Glomerular visceral epithelial cell (primary cell): Measurements from ENCODE around the gene EHD3.
A peak's percentile ranks its signal among the peaks of the same experiment; 100 is the strongest.

ENCODE experiments used
- DNase-seq: peaks from one replicate; pipeline ENCODE4 v3.0.0-alpha.2; 2016; ENCODE audit errors: extremely low spot score

The EHD3 gene

DNA sequence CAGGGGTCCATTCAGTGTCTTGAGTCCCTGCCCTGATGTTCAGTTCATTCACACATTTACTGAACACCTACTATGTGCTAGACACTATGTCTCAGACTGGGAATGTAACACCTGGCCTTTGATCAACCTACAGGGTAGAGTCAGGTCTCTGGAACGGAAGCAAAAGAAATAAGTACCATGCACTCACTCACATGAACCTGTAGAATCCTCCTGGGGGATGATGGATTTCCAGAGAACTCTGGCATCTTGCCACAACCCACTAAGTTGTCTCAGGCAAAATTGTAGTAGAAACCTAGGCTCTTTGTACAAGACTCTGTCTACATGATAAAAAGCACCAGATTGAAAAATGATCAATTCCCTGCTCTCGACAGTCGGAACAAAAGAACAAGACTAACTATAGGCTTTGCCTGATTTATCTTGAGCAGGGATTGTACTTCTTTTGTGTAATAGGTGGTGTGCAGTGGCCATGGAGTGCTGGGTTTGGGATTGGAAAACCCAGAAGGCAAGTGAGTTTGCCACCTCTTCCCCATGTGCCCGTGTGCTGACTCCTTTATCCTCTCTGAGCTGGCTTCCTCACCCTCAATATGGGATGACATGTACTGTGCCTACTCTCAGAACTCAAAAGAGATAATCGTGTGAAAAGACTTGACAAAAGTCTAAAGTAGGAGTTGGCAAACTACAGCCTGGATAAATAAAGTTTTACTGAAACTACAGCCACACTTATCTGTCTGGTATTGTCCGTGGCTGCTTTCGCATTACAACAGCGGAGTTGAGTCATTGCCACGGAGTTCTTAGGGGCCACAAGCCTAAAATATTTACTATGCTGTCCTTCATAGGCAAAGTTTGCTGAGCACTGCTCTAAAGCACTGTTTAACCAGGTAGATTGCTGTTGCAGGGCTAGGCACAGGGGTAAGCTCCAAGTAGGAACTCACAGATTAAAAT, 21.0 kb upstream of the EHD3 start:
- DNase-seq = no peak

DNA sequence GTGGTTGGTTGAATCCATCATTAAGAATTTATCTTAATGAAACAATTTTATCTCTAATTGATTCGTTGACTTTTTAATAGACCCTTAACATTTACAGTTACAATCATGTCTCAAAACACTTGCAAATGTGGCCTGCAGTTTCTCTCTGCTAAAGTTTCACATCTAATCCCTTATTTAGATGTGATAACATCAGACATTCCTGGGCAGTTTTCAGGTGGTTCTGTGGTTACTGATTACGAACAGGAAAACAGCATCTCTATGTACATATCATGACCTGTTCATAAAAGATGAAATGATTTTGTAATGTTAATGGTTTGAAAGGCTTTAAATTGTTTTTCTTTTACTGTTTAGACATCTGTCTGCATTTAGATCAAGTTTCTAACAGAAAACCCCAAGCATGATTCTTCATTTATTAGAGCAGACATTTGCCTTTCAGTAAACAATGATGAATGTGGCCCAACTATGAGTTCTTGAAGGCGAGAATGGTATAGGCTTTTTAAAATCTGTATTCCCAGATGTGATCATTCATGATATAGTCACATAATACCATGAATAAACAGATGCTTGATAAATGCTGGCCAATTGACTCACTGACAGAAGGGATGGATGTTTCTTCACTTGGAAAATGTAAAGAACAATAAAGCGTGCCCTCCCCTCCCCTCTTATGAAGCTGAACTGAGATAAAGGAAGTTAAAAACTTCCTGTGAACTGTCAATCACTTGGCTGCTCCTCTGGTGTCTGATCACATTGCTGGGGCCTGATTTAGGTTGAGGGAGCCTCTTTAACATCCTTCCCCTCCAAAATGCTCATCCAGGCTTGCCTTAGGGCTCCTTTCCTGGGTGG, 20.1 kb upstream of the EHD3 start:
- no peak for DNase-seq

DNA sequence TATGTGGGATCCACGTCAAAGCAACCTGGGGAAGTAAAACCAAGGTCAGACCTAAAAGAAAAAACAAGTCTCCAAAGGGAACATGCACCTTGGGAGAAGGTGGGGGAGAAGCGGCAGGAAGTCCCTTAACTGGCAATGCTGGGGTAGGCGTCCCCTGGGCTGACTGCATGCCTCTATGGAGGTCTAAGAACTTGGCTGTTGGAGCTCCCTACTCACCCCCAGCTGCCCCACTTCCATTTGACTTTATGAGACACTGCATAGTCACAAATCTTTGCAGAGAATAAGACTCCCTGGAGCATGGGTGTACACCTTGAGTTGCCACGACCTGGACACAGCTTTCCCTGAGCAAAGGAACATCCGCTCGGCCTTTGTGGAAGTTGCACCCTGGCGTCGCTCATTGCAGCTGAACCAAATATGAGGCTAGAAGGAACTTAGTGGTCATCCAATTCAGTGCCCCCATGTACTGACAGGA, 19.5 kb upstream of the EHD3 start:
- no peak for DNase-seq

DNA sequence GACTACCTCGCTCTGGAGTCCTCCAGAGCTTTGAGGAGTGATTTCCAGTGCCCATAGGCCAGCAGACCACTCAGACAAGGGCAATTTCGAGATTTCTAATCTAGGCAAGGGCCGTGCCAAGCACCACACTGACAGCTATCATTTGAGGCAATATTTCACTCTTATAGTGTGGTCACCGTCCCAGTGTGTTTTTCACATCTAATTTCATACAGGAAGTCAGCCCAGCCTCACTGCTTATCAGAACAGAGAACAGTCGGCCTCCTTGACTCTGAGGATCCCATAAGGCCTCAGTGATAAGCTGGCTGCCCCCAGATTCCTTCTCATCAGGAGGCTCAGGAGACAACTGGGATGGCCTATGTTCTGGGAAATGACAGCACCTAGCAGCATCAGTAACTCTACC, 17.2 kb upstream of the EHD3 start:
- no peak for DNase-seq

DNA sequence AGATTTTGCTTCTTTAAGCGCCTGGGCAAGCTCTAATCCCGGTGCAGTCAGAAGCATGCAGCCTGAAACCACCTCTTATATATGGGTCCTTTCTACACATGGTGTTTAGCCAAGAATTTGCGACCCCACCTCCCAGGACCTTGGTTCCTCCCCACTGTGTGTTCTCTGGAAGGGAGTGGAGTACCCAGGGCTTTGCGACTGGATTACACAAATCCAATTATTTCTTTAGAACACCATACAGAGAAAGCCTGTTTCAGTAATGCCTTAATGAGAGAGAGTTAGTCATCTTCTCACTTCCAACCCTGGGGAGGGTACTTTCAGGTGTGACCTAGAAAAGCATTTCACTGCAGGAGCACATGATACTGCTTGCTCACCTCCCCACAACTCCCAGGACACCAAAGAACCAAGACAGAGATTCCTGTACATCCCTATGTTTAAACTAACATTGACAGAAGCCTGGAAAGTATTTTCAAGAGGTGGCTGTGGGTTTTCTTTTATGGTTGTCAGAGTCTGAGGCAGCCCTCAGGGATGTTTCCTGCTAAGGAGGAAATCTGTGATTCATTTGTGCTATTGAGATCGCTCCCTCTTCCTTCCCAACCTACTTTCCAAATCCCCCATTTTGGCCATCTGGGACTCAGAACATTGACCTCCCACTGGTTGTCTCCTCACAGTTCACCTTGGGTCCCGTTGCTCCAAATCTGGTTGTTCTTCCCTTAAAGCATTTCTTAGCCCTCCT, 16.3 kb upstream of the EHD3 start, which contains the start of gene CAPN14:
Gene CAPN14, minus strand, starts transcription at position 51 of the 736 bp plus-strand sequence. CDS start 12,068 bp downstream, outside the sequence.
- DNase-seq = no peak

DNA sequence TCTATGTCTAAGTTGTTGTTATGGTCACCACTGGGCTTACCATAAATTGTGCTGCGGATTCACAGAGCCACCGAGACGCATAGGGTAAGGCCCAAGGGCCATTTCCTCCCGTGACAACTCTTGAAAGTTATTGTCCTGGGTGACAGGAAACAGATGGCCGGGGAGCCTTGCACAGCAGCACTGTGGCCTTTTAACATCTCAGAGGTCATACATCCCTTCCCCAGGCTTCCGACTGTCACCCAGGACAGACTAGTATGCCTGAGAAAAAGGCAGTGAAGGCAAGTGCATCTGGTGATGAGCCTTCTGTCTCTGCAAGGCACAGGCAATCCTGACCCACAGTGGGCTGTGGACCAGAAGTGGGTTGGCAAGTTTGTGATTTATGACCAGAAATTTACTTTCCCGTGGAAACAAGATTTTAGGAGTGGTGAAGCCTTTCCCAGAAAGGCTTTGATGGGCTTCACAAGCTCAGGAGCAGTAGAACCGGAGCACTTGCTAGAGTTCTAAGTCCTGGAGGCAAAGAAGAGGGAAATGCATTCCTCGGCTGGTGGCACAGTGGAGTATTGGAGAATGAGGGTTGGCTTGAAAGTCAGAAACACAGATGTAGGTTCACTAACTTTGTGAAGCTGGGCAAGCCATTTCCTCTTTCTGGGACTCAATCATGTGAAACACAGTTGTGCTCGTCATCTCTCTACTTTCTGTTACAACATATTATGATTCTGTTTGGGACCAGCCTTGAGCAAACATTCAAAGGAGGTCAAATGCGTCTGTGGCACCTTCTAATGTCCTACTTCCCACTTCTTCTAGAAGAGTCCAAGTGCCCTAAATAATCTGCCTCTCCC, 14.6 kb upstream of the EHD3 start:
- no peak for DNase-seq

DNA sequence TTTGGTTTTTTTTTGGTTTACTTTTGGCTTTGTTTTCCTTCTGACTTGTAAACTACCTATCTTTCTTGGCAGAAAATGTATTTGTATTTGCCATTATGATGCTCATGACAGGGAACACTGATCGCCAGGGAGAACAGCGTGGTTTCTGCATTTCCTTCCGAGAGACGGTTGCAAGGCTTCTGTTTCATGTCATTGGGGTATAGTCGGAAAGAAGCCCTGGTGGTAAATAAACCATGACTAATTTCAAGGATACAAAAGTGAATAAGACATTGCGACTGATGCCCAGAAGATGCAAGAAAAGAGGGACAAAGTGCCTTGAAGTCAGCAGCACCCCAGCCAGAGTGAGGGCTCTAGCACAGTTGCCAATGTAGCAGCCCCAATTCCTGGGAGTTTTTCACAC, 12.4 kb upstream of the EHD3 start:
- no peak for DNase-seq

DNA sequence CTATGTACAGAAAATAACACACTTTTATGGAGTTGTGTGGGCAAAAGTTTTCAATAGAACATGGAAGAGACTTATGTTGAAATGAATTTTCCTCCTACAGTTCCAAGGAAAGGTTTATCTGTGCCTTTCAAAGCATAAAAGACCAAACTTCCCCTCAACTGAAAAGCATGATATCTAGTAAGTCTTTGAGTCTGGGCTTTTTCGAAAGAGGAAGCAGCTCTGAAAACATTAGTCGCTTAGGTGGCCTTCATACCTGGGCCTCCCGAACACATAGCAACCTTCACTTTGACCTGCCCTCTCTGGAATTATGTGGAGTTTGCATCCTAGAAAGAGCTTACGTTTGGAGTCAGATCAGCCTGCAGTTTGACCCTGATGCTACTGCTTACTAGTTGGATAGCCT, 11.9 kb upstream of the EHD3 start:
- DNase-seq = no peak

DNA sequence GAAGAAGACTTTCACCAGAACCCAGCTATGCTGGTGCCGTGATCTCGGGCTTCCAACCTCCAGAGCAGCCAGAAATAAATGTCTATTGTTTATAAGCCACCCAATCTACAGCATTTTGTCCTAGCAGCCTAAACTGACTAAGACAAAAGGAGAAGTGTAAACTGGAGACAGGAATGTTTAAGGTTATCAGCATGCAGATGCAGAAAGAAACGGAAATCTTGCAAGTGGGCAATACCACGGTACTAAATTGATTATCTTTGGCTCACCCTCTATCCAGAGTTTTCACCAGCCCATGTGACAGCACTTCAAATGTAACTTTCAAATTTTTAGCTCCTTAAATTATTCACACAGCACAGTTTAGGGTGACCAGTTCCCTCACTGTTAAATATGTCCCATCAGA, 10.9 kb upstream of the EHD3 start:
- no peak for DNase-seq

DNA sequence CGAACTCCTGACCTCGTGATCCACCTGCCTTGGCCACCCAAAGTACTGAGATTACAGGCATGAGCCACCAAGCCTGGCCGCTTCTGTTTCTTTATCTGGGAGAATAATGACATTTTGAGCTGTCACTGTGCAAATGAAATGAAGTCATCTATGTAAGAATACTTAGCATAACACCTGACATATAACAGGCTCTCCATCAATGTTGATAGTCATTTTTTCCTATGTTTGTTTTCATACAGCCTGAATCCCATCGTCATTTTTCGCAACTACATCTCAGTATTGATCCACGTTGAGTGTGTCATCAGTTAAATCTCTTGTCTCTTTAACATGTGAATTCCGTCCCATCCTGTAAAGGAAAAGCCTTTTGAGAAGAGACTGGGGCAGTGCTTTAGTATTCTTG, 10.2 kb upstream of the EHD3 start:
- DNase-seq = no peak

DNA sequence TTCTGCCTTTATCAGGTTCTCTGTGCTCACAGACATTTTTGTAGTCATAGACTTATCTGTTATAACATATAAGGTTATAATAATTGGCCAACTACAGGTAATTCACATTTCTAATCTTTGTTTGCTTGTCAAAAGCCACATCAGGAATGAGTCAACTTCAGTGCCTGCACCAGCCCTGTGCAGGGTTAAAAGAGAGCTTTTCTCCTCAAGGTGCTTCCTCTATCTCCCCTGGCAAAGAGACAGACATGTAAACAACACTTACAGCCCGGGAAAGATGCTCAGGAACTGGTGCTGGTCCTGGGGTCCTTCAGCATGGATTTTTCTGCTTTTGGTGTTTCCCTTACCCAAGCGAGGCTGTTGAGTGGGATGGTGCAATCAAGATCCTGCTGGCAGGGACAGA, 7.7 kb upstream of the EHD3 start:
- DNase-seq = no peak

DNA sequence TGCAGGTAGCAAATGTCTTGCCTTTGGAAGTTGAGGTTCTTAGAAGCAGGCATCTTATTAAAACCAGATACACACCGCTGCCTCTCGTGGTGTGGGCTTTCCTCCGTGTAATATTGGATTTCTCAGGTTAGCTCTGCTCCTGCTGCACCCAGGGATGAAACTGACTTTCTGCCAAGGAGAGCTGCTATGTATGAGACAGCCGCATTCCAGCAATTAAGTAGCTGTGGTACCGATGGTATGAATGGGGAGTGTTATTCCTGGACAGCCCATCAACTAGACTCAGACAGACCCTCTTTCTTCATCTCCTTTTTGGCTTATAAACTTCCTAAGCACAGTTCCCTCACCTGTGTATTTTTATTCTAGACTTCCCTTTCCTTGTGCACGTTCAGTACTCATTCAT, 6.8 kb upstream of the EHD3 start:
- DNase-seq = no peak

DNA sequence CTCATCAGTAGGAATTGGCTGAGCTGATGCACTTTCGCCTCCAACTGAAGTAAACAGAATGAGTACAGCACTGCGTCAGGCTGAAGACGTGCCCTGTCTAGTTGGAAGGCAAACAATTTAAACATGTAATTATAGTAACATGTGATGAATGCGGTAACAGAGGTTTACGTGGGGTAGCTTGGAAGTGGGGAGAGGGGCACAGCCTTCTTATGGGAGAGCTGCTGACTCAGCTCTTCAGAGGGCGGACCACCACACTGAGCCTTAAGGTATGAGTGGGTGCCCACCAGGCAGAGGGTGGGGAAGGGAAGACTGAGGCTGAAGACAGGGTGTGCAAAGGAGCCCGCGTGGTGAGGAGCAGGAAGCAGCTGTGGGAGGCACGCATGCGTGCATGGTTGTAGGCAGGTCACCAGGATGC, 6.2 kb upstream of the EHD3 start:
- DNase-seq = no peak

DNA sequence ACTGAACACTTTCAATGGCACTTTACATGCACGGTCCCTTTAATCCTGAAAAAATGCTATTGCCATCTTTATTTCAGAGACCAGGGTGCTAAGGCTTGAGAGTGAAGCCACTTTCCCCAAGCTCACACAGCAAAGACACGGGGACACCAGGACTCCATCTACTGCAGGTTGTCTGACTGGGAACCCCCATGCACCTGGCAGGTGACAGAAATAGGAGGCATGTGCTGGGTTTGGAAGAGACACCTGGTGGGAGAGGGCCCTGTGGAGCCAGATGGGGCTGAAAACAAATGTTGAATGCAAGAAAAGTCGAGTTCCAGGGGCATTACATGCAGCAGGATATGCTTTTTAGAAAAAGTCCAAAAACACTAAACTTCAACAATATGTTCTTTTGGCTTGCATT, 5.2 kb upstream of the EHD3 start:
- DNase-seq = no peak

DNA sequence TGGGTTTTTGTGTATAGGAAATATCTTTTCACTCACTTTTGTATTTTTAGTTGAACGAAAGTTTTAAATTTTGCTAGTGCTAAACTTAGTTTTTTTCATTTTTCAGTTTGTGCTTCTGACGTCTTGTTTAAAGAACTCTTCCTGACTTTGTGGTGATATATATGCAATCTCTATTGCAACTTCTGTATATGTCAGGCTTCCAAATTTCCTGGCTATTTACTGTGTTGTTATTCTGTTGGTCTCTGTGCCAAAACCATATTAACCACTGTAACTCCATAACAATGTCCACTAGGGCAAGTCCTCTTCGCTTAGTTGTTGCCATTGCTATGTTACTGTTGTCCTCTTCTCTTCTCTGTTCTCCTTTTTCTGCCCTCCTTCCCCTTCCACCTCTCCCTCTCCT, 3.2 kb upstream of the EHD3 start:
- DNase-seq = no peak

DNA sequence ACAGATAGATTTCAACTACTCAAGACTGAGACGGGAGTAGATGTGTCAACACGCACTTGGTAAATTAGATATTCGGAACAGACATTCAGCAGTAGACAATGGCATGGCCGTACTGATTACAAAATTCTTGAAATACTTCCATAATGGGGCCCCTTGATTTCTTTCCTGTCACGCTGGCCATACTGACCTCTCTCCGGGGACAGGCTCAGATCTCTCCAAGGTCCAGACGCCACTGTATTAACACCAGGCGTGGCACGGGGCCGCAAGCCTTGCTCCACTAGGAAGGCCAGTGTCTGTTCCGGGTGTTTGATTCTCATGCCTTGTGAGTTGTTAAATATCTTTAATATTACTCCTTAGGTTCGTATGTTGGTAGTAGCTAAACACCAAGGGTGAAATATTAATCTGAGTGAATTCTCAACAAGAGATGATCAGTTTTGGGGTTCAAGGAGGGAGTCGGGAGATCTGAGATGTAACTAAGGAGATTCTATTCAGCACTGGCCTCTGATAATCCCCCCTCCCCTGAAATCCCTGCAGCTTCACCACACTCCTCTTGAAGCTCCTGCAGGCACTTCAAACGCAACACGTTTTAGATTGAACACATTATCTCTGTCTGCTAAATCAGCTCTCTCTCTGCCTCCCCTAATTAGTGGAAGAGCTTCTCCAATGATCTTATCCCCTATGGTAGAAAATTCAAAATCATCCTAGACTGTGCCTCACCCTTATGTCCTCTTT, 2.2 kb upstream of the EHD3 start:
- no peak for DNase-seq

DNA sequence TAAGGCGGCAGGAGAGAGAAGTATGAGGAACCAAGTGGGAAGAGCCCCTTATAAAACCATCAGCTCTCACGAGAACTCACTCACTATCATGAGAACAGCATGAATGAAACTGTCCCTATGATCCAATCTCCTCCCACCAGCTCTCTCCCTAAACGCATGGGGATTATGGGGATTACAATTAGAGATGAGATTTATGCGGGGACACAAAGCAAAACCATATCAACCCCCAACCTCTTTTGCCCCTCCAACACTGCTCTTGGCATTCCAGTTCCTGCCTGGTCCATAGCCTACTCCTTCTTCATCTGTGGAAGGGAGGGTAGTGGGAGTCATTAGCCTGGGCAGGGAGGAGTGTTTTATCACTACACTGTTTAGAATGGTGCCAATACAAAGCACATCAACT, 1.4 kb upstream of the EHD3 start:
- no peak for DNase-seq

DNA sequence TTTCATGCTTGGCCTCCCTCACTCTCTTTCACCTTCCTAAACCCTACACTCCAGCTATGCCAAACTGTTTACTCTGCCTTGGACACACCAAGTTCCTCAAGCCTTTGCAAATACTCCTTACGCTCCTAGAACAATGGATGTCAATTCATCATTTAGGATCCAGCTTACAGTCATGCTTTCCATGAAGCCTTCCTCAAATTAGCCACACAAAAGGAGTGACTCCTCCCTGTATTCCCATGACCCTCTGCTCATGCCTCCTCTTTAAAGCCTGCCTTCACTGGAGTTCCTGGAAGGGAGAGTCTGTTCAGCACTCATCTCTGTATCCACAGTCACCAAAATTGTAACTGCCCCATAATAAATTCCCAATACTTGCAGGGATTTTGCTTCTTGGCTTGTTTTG, 721 bp upstream of the EHD3 start:
- DNase-seq = no peak

DNA sequence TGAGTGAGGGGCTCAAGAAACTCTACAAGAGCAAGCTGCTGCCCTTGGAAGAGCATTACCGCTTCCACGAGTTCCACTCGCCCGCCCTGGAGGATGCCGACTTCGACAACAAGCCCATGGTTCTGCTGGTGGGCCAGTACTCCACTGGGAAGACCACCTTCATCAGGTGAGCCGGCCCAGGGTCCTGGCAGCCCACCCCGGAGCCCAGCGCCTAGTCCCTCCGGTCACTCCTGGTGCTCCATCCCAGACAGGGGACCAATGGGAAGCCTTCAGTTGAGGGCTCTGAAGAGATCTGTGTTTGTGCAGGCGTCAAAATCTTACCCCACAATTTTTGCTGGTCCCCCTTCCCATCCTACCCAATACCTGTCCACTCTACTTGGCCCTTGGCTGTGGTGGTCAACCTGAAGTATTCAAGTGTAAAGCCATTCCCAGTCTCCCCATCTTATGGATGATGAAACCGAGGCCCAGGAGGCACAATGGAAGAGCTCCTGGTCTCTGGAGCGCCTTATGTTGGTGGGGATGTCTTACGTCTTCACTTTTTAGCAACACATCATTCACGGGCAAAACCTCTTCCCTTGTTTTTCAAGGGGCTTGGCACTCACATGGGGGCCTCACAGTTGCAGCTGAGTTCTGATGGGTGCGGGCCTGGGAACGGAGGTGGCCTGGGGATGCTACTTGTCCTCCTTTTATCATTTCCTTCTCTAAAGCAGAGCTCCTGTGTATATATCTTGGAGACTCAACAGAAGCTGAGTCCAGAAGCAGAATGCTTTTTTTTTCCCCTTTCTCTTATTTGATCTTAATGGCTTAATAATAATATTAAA, 941 bp downstream of the EHD3 start:
- DNase-seq = no peak

DNA sequence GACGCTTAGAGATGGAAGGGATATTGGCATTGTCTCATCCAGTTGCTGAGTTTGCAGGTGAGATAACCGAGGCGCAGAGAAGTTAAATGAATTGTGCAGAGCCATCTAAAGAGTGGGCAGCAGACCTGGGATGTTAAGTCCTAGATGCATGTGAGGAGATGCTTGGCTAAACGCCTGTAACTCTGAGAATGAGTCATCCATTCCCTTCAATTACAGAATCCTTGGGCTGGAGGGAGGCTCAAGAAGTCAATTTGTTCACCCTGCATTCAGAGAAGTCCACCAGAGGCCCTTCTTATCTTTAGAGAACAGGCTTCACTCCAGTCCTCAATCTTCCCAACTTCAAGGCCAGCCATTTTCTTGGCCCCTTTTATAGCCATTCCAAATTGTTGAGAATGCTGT, 1.6 kb downstream of the EHD3 start:
- peak; percentile 66 for DNase-seq
